ENCODE results near the gene UPB1.

- no peak for TF ChIP-seq CTCF (IDR thresholded peaks at IDR 0.05 in 8 of 11, conservative IDR thresholded peaks at IDR 0.05 in 3 of 11)
- no peak for TF ChIP-seq POLR2A (IDR thresholded peaks at IDR 0.05)
- TF ChIP-seq POLR2AphosphoS5 (IDR thresholded peaks at IDR 0.05) = no peak
These were observed 19.9 kb downstream of the UPB1 start for GRCh38 chr22:24515027-24515338.

All from spleen (tissue), 7 donors.